Measurements from ENCODE around the gene GSTM4.
A peak's percentile ranks its signal among the peaks of the same experiment; 100 is the strongest.

The GSTM4 gene

GRCh38 chr1:109621379-109622136 lies 34.3 kb upstream of the GSTM4 start:
- TF ChIP-seq CTCF (IDR thresholded peaks at IDR 0.05; ENCODE audit: control insufficient read depth, extremely low read depth, insufficient read depth) = no peak
- DNase-seq (ENCODE audit: low read depth) = no peak
- peak overlapping the region; percentile 96 for H3K4me3 ChIP-seq (ENCODE audit: low read depth, low read length)

- no peak overlapping the region for H3K4me3 ChIP-seq (ENCODE audit: low read depth, low read length)
- TF ChIP-seq CTCF (IDR thresholded peaks at IDR 0.05; ENCODE audit: control insufficient read depth, extremely low read depth, insufficient read depth) = no peak
- no peak for DNase-seq (ENCODE audit: low read depth)
Observed at GRCh38 chr1:109622137-109622892, 33.6 kb upstream of the GSTM4 start.

GRCh38 chr1:109622895-109623294 lies 33.0 kb upstream of the GSTM4 start:
- H3K4me3 ChIP-seq (ENCODE audit: low read depth, low read length) = no peak overlapping the region
- no peak for DNase-seq (ENCODE audit: low read depth)
- TF ChIP-seq CTCF (IDR thresholded peaks at IDR 0.05; ENCODE audit: control insufficient read depth, extremely low read depth, insufficient read depth) = no peak

DNA sequence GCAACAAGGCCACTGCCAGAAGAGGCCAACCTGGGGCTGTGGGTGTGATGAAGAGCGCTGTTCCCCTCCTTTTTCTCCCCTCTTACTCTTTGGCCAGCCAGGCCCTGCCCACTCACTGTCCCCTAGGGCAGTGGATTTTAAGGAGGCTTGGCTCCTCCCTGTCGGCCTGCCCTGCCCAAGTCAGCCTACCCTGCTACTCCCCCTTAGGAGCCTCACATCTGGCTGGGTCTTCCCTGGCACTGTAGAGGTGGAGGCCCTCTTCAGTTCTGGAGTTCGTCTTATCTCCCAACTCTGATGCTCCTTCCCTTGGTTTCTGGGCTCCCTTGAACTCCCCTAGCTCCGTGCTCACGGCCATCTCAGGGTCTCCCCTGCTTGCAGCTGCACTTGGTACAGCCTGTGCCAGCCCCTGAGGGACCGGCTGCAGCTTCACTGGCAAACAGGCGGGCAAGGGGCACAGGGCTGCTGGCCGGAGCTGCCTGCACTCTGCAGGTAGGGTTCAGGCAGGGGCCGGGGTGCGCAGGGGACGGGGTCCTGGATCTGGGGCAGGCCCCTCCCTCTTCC lies 32.2 kb upstream of the GSTM4 start:
- TF ChIP-seq CTCF (IDR thresholded peaks at IDR 0.05; ENCODE audit: control insufficient read depth, extremely low read depth, insufficient read depth) = no peak
- H3K4me3 ChIP-seq (ENCODE audit: low read depth, low read length) = no peak overlapping the region
- no peak for DNase-seq (ENCODE audit: low read depth)

- DNase-seq (ENCODE audit: low read depth) = no peak
- no peak for TF ChIP-seq CTCF (IDR thresholded peaks at IDR 0.05; ENCODE audit: control insufficient read depth, extremely low read depth, insufficient read depth)
- no peak overlapping the region for H3K4me3 ChIP-seq (ENCODE audit: low read depth, low read length)
Observed at GRCh38 chr1:109624201-109625010, 31.5 kb upstream of the GSTM4 start.

DNA sequence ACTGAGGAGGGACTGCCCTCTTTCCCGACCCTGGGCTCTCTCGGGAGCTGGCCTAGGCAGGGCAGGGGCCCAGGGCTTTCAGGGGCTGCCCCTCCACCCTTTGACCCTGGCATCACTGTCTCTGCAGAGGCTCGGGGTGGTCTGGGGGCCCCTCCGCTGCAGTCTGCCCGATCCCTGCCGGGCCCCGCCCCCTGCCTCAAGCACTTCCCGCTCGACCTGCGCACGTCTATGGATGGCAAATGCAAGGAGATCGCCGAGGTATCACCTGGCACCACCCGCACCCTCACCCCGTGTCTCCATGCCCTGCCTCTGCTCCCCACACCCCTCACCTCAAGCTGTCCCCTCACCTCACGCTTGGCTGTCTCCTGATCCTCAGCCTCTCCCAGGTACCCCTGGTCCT lies 30.7 kb upstream of the GSTM4 start:
- no peak for DNase-seq (ENCODE audit: low read depth)
- no peak overlapping the region for H3K4me3 ChIP-seq (ENCODE audit: low read depth, low read length)
- TF ChIP-seq CTCF (IDR thresholded peaks at IDR 0.05; ENCODE audit: control insufficient read depth, extremely low read depth, insufficient read depth) = no peak
